SH-SY5Y (cell line): ENCODE data around the gene FBXW7.

Source experiments
- GATA2 ChIP-seq: IDR thresholded peaks from 2 replicates; pipeline ENCODE4 v1.6.1; 2011; ENCODE audit warnings: mild to moderate bottlenecking, low read depth, low read length
- GATA3 ChIP-seq: IDR thresholded peaks from 2 replicates; pipeline ENCODE4 v1.6.1; 2011; ENCODE audit warnings: low read depth, mild to moderate bottlenecking, low read length, moderate library complexity

- TF ChIP-seq GATA3 (no peak), GATA2 (no peak)
Measured at GRCh38 chr4:152468408-152468807, 67.5 kb downstream of the FBXW7 start.
